ENCODE measurements around the gene LPCAT4.
"Not testable (repeated sequence)": the region's sequence is repeated elsewhere in the genome, so short reads cannot be mapped to it uniquely, and the experiment has no call there.

DNA sequence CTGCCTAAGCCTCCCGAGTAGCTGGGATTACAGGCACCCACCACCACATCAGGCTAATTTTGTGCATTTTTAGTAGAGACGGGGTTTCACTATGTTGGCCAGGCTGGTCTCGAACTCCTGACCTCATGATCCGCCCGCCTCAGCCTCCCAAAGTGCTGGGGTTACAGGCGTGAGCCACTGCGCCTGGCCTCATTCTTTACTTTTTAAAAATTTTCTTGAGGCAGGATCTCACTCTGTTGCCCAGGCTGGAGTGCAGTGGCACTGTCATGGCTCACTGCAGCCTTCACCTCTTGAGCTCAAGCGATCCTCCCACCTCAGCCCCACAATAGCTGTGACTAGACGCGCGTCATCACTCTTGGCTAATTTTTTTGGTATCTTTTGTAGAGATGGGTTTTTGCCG is 14.0 kb downstream of the LPCAT4 start:
- TF ChIP-seq, protein P1, sequence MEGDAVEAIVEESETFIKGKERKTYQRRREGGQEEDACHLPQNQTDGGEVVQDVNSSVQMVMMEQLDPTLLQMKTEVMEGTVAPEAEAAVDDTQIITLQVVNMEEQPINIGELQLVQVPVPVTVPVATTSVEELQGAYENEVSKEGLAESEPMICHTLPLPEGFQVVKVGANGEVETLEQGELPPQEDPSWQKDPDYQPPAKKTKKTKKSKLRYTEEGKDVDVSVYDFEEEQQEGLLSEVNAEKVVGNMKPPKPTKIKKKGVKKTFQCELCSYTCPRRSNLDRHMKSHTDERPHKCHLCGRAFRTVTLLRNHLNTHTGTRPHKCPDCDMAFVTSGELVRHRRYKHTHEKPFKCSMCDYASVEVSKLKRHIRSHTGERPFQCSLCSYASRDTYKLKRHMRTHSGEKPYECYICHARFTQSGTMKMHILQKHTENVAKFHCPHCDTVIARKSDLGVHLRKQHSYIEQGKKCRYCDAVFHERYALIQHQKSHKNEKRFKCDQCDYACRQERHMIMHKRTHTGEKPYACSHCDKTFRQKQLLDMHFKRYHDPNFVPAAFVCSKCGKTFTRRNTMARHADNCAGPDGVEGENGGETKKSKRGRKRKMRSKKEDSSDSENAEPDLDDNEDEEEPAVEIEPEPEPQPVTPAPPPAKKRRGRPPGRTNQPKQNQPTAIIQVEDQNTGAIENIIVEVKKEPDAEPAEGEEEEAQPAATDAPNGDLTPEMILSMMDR (conservative IDR thresholded peaks at IDR 0.05; ENCODE audit: low read length), result not testable (repeated sequence)
- TF ChIP-seq EZH2phosphoT487 (IDR thresholded peaks at IDR 0.05; ENCODE audit: borderline replicate concordance, low read depth, low read length), result not testable (repeated sequence)

Data from OCI-LY7 (cell line).